ENCODE data around the gene CCDC33.

- TF ChIP-seq CTCF (IDR thresholded peaks at IDR 0.05) = no peak
- no peak for TF ChIP-seq ZFX (IDR thresholded peaks at IDR 0.05; ENCODE audit: borderline replicate concordance)
Observed at GRCh38 chr15:74263466-74263865, 27.3 kb downstream of the CCDC33 start.
